GM18517 (cell line): ENCODE data around the gene SPDYE16.
"Not testable (repeated sequence)": the region's sequence is repeated elsewhere in the genome, so short reads cannot be mapped to it uniquely, and the experiment has no call there.

Experiments used
- ATAC-seq: cut with Tn5 transposase; IDR thresholded peaks from one replicate; pipeline ENCODE4 v1.9.1; 2021; ENCODE audit warnings: mild to moderate bottlenecking, moderate library complexity; ENCODE audit not compliant: unreplicated experiment

The SPDYE16 gene

DNA sequence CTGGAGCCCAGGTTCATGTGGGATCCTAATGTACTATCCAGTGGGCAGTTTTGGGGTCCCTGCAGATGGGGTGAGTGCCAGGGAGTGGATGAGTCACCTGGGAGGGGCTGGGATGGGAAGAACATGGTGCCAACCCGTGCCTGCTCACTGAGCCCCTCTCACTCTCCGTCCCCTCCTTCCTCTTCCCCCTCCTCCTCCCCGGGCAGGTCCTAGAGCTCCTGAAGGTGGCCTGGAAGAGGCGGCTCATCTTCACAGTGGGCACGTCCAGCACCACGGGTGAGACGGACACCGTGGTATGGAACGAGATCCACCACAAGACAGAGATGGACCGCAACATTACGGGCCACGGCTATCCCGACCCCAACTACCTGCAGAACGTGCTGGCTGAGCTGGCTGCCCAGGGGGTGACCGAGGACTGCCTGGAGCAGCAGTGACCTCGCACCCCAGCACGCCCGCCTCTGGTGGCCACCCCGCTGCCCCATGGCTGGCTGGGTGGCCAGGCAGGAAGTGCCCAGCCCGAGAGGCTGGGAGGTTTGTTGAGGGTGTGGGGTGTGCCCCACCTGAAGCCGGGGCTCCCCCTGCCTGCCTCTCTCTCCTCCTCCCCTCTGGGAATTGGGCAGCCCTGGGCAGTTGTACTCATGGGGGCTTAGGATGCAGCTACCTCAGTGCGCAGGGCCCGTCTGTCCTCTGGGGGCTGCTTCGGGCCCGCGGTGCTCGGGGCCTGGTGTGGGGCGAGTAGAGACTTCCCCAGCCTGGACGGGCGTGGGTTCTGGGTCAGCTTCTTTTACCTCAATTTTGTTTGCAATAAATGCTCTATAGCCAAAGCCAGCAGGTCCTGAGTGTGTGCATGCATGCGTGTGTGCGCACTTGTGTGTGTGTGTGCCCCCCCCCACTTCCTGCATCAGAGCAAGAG is 37.7 kb downstream of the SPDYE16 start:
- ATAC-seq = no peak

GRCh38 chr7:76504351-76505167 is 38.5 kb downstream of the SPDYE16 start:
- ATAC-seq = not testable (repeated sequence)

- ATAC-seq = not testable (repeated sequence)
Observed at GRCh38 chr7:76503244-76503643, 39.9 kb downstream of the SPDYE16 start.

- ATAC-seq = not testable (repeated sequence)
Observed at GRCh38 chr7:76502836-76503235, 40.3 kb downstream of the SPDYE16 start.

DNA sequence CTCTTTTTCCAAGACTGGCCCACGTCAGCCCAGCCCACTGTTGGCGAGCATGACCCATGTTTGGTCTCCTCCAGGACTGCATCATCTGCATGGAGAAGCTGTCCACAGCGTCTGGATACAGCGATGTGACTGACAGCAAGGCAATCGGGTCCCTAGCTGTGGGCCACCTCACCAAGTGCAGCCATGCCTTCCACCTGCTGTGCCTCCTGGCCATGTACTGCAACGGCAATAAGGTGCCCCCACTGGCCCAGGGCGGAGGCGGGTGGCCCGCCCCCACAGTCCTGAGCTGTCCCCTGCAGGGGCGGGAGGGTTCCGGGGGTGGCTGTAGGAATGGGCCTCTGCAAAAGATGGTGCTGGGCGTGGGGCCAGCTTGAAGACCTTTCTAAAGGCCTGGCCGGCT is 40.9 kb downstream of the SPDYE16 start:
- not testable (repeated sequence) for ATAC-seq

- ATAC-seq = not testable (repeated sequence)
Observed at GRCh38 chr7:76499924-76500241, 43.2 kb downstream of the SPDYE16 start.

DNA sequence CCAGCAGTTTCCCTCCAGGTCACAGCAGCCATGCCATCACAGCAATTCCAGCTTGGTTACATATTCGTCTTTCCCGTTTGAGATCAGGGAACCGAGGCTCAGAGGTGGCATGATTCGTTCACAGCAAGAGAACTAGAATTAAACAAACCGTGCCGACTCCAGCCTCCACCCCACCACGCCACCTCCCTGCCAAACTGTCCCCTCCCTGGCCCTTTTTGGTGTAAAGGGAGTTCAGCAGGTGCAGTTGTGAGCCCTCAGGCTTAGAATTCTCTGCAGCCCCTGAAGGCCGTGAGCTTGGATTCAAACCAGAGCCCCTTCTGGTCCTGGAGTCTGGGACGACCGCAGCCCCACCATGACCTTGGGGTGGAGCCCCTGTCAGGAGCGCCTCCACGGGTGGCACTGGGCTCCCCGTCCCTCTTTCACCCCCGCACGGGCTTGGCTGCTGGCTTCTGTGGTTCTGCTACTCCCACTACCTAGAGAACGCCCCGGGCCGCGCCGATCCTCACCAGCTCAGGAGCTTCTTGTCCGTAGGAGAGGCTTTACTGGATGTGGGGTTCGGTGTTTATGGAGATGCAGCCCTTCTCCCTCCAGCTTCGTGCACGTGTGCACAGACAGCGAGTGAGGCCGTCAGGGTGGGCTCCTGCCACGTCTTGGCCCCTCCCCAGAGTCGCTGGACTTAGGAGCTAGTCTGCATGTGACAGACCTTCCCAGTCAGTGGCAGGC is 43.7 kb downstream of the SPDYE16 start:
- not testable (repeated sequence) for ATAC-seq

GRCh38 chr7:76498583-76499200 is 44.4 kb downstream of the SPDYE16 start:
- ATAC-seq = not testable (repeated sequence)

- not testable (repeated sequence) for ATAC-seq
Observed at GRCh38 chr7:76497918-76498582, 45.0 kb downstream of the SPDYE16 start.

- ATAC-seq = not testable (repeated sequence)
Observed at GRCh38 chr7:76495717-76496116, 47.4 kb downstream of the SPDYE16 start.

GRCh38 chr7:76492139-76492538 is 51.0 kb downstream of the SPDYE16 start:
- not testable (repeated sequence) for ATAC-seq

- not testable (repeated sequence) for ATAC-seq
Observed at GRCh38 chr7:76487969-76488368, 55.1 kb downstream of the SPDYE16 start.

GRCh38 chr7:76486618-76487017 is 56.5 kb downstream of the SPDYE16 start:
- ATAC-seq = peak; percentile 99

DNA sequence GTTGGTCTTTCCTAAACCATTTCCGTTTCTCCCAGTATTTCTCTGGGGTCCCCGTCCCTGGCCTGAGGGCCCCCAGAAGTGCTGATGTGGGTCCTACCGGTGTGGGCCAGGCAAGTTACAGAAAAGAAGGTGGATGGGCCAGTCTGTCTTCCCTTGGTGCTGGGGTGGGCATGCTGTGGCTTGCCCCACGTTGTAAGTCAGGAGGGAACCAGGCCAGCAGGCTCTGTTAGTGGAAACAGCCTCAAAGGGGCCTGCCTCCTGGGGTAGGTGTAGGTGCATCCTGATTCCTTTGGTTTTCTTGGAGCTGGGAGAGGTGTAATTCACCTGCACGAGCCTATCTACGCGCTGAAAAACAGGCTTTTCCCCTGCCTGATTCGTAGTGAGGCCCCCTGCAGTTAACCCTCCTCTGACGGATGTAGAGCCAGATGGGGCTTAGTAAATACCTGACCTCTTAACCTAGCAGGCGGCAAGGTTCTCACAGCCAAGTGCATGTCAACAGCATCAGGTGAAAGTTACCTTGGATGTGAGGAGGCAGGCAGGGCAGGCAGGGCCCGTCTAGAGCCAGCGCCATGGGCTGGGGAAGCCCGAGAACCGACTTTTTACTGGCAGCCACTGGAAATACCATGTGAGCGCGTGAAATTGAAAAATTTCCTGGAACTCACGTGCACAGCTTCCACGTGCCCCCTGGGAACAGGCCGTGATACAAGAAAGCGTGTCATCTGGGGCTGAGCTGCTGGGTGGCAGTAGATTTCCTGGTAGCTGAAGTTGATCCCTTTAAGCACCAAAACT is 57.1 kb downstream of the SPDYE16 start:
- ATAC-seq = not testable (repeated sequence)

GRCh38 chr7:76484456-76484855 is 58.6 kb downstream of the SPDYE16 start:
- not testable (repeated sequence) for ATAC-seq

DNA sequence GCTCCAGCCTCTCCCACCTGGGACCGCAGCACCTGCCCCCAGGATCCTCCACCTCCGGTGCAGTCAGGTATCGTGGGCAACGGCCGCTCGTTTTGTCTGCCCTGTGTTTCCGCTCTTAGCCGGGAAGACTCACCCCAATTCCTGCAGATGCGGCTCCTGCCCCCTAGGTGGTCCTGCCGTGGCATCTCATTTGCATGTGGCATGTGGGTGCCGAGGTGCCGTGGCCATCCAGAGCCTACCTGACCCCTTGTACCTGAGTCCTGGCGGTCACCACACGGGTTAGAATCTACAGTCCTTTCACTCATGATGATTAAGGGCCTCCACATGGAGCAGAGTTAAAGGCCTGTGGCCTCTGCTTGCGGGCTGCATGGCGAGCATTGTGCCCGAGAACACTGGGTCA is 60.0 kb downstream of the SPDYE16 start:
- ATAC-seq = not testable (repeated sequence)

- ATAC-seq = not testable (repeated sequence)
Observed at GRCh38 chr7:76482660-76483059, 60.4 kb downstream of the SPDYE16 start.
